GM23248 (cell line): Measurements from ENCODE around the gene CHST7.

Source experiments
- EZH2 ChIP-seq: fragments of 200-600 bp; sonication (generic); IDR thresholded peaks from 2 replicates; pipeline ENCODE4 v1.6.1; 2018; ENCODE audit warnings: antibody characterized with exemption, mild to moderate bottlenecking; ENCODE audit not compliant: insufficient read depth, poor library complexity, severe bottlenecking
- EZH2phosphoT487 ChIP-seq: fragments of 200-600 bp; sonication (generic); IDR thresholded peaks from 2 replicates; pipeline ENCODE4 v1.6.1; 2018; ENCODE audit warnings: antibody characterized with exemption, moderate library complexity, mild to moderate bottlenecking, low read depth; ENCODE audit not compliant: insufficient read depth

- TF ChIP-seq EZH2 (no peak), EZH2phosphoT487 (no peak)
Observed at GRCh38 chrX:46553935-46554334, 19.6 kb upstream of the CHST7 start.
